Measurements from ENCODE around the gene UGT2B17.
"Not testable (repeated sequence)": the region's sequence is repeated elsewhere in the genome, so short reads cannot be mapped to it uniquely, and the experiment has no call there.

The UGT2B17 gene

GRCh38 chr4:68576272-68577125 lies at the start of gene UGT2B17:
Gene UGT2B17 (minus strand): TSS chr4:68576322. CDS start chr4:68568484, 7,838 bp downstream.
- no peak for DNase-seq

- DNase-seq: not testable (repeated sequence)
Measured at GRCh38 chr4:68622731-68623130, 46.6 kb upstream of the UGT2B17 start.

- DNase-seq: no peak
Measured at GRCh38 chr4:68617003-68617698, 41.0 kb upstream of the UGT2B17 start.

- DNase-seq: no peak
Measured at GRCh38 chr4:68615699-68616422, 39.7 kb upstream of the UGT2B17 start.

GRCh38 chr4:68613752-68614151 lies 37.6 kb upstream of the UGT2B17 start:
- no peak for DNase-seq

GRCh38 chr4:68606240-68606639 lies 30.1 kb upstream of the UGT2B17 start:
- no peak for DNase-seq

GRCh38 chr4:68599150-68599549 lies 23.0 kb upstream of the UGT2B17 start:
- no peak for DNase-seq

- no peak for DNase-seq
Measured at GRCh38 chr4:68597482-68597881, 21.4 kb upstream of the UGT2B17 start.

GRCh38 chr4:68594678-68595077 lies 18.6 kb upstream of the UGT2B17 start:
- DNase-seq: no peak

GRCh38 chr4:68593112-68593511 lies 17.0 kb upstream of the UGT2B17 start:
- no peak for DNase-seq

- DNase-seq: no peak
Measured at GRCh38 chr4:68592673-68593072, 16.6 kb upstream of the UGT2B17 start.

GRCh38 chr4:68591204-68591603 lies 15.1 kb upstream of the UGT2B17 start:
- no peak for DNase-seq

GRCh38 chr4:68589790-68590189 lies 13.7 kb upstream of the UGT2B17 start:
- no peak for DNase-seq

GRCh38 chr4:68582339-68582717 lies 6.2 kb upstream of the UGT2B17 start:
- DNase-seq: no peak

GRCh38 chr4:68581383-68582338 lies 5.5 kb upstream of the UGT2B17 start:
- no peak for DNase-seq

- DNase-seq: no peak
Measured at GRCh38 chr4:68577590-68577989, 1.5 kb upstream of the UGT2B17 start.

- DNase-seq: not testable (repeated sequence)
Measured at GRCh38 chr4:68575636-68576035, 486 bp downstream of the UGT2B17 start.

- no peak for DNase-seq
Measured at GRCh38 chr4:68575081-68575480, 1.0 kb downstream of the UGT2B17 start.

GRCh38 chr4:68572653-68573170 lies 3.4 kb downstream of the UGT2B17 start:
- no peak for DNase-seq

- DNase-seq: no peak
Measured at GRCh38 chr4:68570122-68570507, 6.0 kb downstream of the UGT2B17 start.

- DNase-seq: no peak
Measured at GRCh38 chr4:68569466-68570121, 6.5 kb downstream of the UGT2B17 start.

GRCh38 chr4:68569036-68569435 lies 7.1 kb downstream of the UGT2B17 start:
- DNase-seq: not testable (repeated sequence)
